HepG2 (cell line): ENCODE data around the gene MAPK8IP3.

ENCODE experiments used
- AFF4 ChIP-seq: sonication (generic); formaldehyde crosslinking; IDR thresholded peaks from 2 replicates; pipeline ENCODE4 v1.4.0; 2020; ENCODE audit warnings: missing genetic modification reagents
- ASH2L ChIP-seq: fragments of 300-600, 200-600 bp; sonication (generic); IDR thresholded peaks from 2 replicates; pipeline ENCODE4 v1.7.0; 2017; ENCODE audit warnings: low read depth, mild to moderate bottlenecking, moderate library complexity, mixed read lengths, low read length; ENCODE audit not compliant: insufficient read length
- CTCF ChIP-seq: sonication (generic); formaldehyde crosslinking; IDR thresholded peaks from 2 replicates; pipeline ENCODE4 v1.5.0; 2020; ENCODE audit warnings: mild to moderate bottlenecking, missing genetic modification reagents, moderate library complexity

GRCh38 chr16:1751946-1752345, 46.0 kb downstream of the MAPK8IP3 start:
- TF ChIP-seq ASH2L (no peak), AFF4 (CRISPR knock-in tag) (no peak), CTCF (CRISPR knock-in tag) (no peak)
